K562 (cell line): ENCODE results near the gene CCDC93. TPM values are rescaled to one million over a fixed set of nuclear protein-coding genes. Genes with fewer than 3 reads are reported as not detected.

Experiments
- ATAC-seq: fragments of 200-7000 bp; cut with Tn5 transposase; 3 replicates; pipeline ENCODE4 v1.9.1; 2020; ENCODE audit warnings: moderate library complexity
- BruUV-seq: library from RNA; stranded (reverse); fragments of 400-500 nt; replicated peaks from 2 replicates; lab custom pipeline; 2021; lab: Mats Ljungman, UMichigan
- CTCF ChIA-PET: fragments of 300-600 bp; formaldehyde crosslinking; extraction: SDS; loops from one replicate; lab custom pipeline; 2021; ENCODE audit warnings: low intra/inter-chr PET ratio; lab: Yijun Ruan, JAX
- POLR2A ChIA-PET: fragments of 300-600, 350-650 bp; sonication (Branson Sonifier 250); formaldehyde crosslinking; extraction: SDS; loops from one replicate; lab custom pipeline; 2021; ENCODE audit warnings: antibody characterized with exemption, inconsistent platforms; lab: Yijun Ruan, JAX
- DNase-seq, 4 experiments: peaks; one replicate each; pipeline versions ENCODE4 v3.0.0 to v3.0.0-alpha.2; 2011 to 2018; ENCODE audit warnings: low spot score in 3 of 4, mixed read lengths in 3 of 4; ENCODE audit errors: extremely low read depth in 1 of 4
- FAIRE-seq: peaks from 2 replicates; lab custom pipeline; 2011; peaks lifted over from hg19 to GRCh38; lab: Jason Lieb, UNC
- H2AFZ ChIP-seq: 2 replicates; pipeline ENCODE4 v1.6.0; 2011; ENCODE audit warnings: low read depth, low read length, control low read depth, inconsistent platforms
- H3K27ac ChIP-seq: fragments of 200-600 bp; 3 replicates; pipeline ENCODE4 v1.8.0; 2011; ENCODE audit warnings: low read depth, mild to moderate bottlenecking, control low read depth, inconsistent platforms, low read length, moderate library complexity, mixed read lengths; ENCODE audit errors: extremely low read depth
- H3K27me3 ChIP-seq, 2 experiments: fragments of 300-600 bp in 1 of 2; 2 replicates in 1 of 2; 3 replicates in 1 of 2; pipeline versions ENCODE4 v1.6.0 to v1.8.0; 2011; ENCODE audit warnings: inconsistent platforms in 2 of 2, low read length in 2 of 2, mild to moderate bottlenecking in 1 of 2, mixed read lengths in 1 of 2, moderate library complexity in 1 of 2; ENCODE audit not compliant: control insufficient read depth in 2 of 2, insufficient read depth in 2 of 2
- H3K36me3 ChIP-seq: fragments of 300-600 bp; 3 replicates; pipeline ENCODE4 v1.8.0; 2011; ENCODE audit warnings: mild to moderate bottlenecking, low read length, inconsistent platforms; ENCODE audit not compliant: control insufficient read depth, insufficient read depth
- H3K4me1 ChIP-seq, 2 experiments: fragments of 200-600 bp in 1 of 2; replicated peaks in 1 of 2; 2 replicates in 1 of 2; 3 replicates in 1 of 2; pipeline versions ENCODE4 v1.5.1 to v1.8.0; 2011; ENCODE audit warnings: inconsistent platforms in 2 of 2, low read length in 2 of 2, mild to moderate bottlenecking in 1 of 2, mixed read lengths in 1 of 2, moderate library complexity in 1 of 2; ENCODE audit not compliant: control insufficient read depth in 2 of 2, insufficient read depth in 2 of 2
- H3K4me2 ChIP-seq: 2 replicates; pipeline ENCODE4 v1.6.1; 2011; ENCODE audit warnings: low read length, control low read depth, inconsistent platforms, mixed read lengths; ENCODE audit not compliant: insufficient read depth
- H3K4me3 ChIP-seq: fragments of 200-600 bp; sonication (generic), shearing (Covaris generic); 2 replicates; pipeline ENCODE4 v1.5.1; 2016; ENCODE audit warnings: control low read depth, inconsistent platforms
- H3K79me2 ChIP-seq: fragments of 200-600 bp; 3 replicates; pipeline ENCODE4 v1.8.0; 2011; ENCODE audit warnings: low read length, inconsistent platforms; ENCODE audit not compliant: control insufficient read depth, insufficient read depth
- H3K9ac ChIP-seq, 2 experiments: 2 replicates each; pipeline versions ENCODE4 v1.6.0 to v1.6.1; 2011; ENCODE audit warnings: low read depth in 2 of 2, low read length in 2 of 2, control low read depth in 1 of 2, inconsistent platforms in 1 of 2, mild to moderate bottlenecking in 1 of 2, mixed read lengths in 1 of 2; ENCODE audit not compliant: insufficient read depth in 1 of 2
- H3K9me1 ChIP-seq: one replicate; pipeline ENCODE4 v1.6.0; 2011; ENCODE audit warnings: inconsistent platforms, mild to moderate bottlenecking, low read length, moderate library complexity; ENCODE audit not compliant: control insufficient read depth, insufficient read depth
- H3K9me3 ChIP-seq: replicated peaks from 2 replicates; pipeline ENCODE4 v1.5.1; 2011; ENCODE audit warnings: low read depth, low read length, inconsistent platforms; ENCODE audit not compliant: control insufficient read depth, insufficient read depth
- H4K20me1 ChIP-seq: replicated peaks from 2 replicates; pipeline ENCODE4 v1.6.1; 2011; ENCODE audit warnings: low read length, inconsistent platforms, mixed read lengths; ENCODE audit not compliant: control insufficient read depth, insufficient read depth
- FOXO4 ChIP-seq: fragments of 450-650 bp; formaldehyde crosslinking; IDR thresholded peaks from 2 replicates; pipeline ENCODE4 v1.4.0; 2020; ENCODE audit warnings: mild to moderate bottlenecking, moderate library complexity
- IRF2 ChIP-seq: sonication (generic); formaldehyde crosslinking; IDR thresholded peaks from 2 replicates; pipeline ENCODE4 v1.8.1; 2022; ENCODE audit warnings: mild to moderate bottlenecking, missing genetic modification reagents
- PHB ChIP-seq: fragments of 250-450 bp; sonication (Bioruptor Pico); IDR thresholded peaks from 2 replicates; pipeline ENCODE4 v1.5.0; 2021
- SNIP1 ChIP-seq: fragments of 450-650 bp; IDR thresholded peaks from 2 replicates; pipeline ENCODE4 v1.7.1; 2017; ENCODE audit warnings: low read depth, mild to moderate bottlenecking
- ZKSCAN8 ChIP-seq: fragments of 200-800 bp; sonication (Bioruptor generic); IDR thresholded peaks from 2 replicates; pipeline ENCODE4 v1.6.1; 2016; ENCODE audit warnings: missing genetic modification characterization, missing compliant biosample characterization
- ZNF253 ChIP-seq: fragments of 250-450 bp; sonication (Bioruptor Pico); conservative IDR thresholded peaks from 2 replicates; pipeline ENCODE4 v1.6.1; 2021; ENCODE audit warnings: mild to moderate bottlenecking
- ZNF57 ChIP-seq: fragments of 450-650 bp; formaldehyde crosslinking; IDR thresholded peaks from 2 replicates; pipeline ENCODE4 v1.4.0; 2020; ENCODE audit warnings: mild to moderate bottlenecking, moderate library complexity
- WGBS: fragments of 100-300 bp; shearing (Covaris generic); methylation state at CpG from one replicate; pipeline ENCODE4 v1.1.6; 2016; ENCODE audit warnings: low coverage, mixed read lengths; ENCODE audit not compliant: insufficient coverage; ENCODE audit errors: missing lambda C conversion rate; 5-methylcytosine and 5-hydroxymethylcytosine counted together
- in situ Hi-C: fragments of 300-500 bp; cut with MboI; formaldehyde crosslinking; loops from 4 replicates; pipeline ENCODE4 v1.15.0; 2018; ENCODE audit warnings: inconsistent platforms, mixed read lengths
- intact Hi-C: fragments of 100-400 bp; cut with micrococcal nuclease; formaldehyde crosslinking; loops from 2 replicates; pipeline ENCODE4 v1.14.2; 2022
- polyA plus RNA-seq, 8 experiments: library from polyadenylated mRNA; depleted of rRNA in 4 of 8; stranded (reverse) in 5 of 8; unstranded in 3 of 8; fragments of >200 nt; fragmentation: Nextera tagmentation in 2 of 8; fragmentation: Illumina TruSeq in 1 of 8; extraction: Ambion mirVana in 2 of 8; extraction: Trizol in 1 of 8; gene quantifications; 2 replicates each; pipeline versions ENCODE4 v1.2.1 to v1.2.3, GENCODE V29; 2011 to 2014; ENCODE audit warnings: inconsistent platforms in 1 of 8, missing spikeins in 1 of 8
- total RNA-seq, 7 experiments: library from RNA; depleted of rRNA in 6 of 7; stranded (reverse); fragments of >200 nt in 6 of 7; fragmentation: Illumina TruSeq in 2 of 7; extraction: Trizol in 2 of 7; gene quantifications; 2 replicates each; pipeline versions ENCODE4 v1.2.1 to v1.2.3, GENCODE V29; 2011 to 2021; ENCODE audit warnings: low replicate concordance in 1 of 7
- TF ChIP-seq, protein P1 (sequence below): sonication (generic); formaldehyde crosslinking; IDR thresholded peaks from 2 replicates; pipeline ENCODE4 v1.8.1; 2023; ENCODE audit warnings: mild to moderate bottlenecking, missing genetic modification reagents, moderate library complexity

CCDC93 gene
- total and polyA plus RNA-seq, 9 of the 15 experiments (the other 6 are each of a cell fraction or from before 2014, with no cell fraction given), result 3.3 to 19.3 (median 12.4) TPM

DNA sequence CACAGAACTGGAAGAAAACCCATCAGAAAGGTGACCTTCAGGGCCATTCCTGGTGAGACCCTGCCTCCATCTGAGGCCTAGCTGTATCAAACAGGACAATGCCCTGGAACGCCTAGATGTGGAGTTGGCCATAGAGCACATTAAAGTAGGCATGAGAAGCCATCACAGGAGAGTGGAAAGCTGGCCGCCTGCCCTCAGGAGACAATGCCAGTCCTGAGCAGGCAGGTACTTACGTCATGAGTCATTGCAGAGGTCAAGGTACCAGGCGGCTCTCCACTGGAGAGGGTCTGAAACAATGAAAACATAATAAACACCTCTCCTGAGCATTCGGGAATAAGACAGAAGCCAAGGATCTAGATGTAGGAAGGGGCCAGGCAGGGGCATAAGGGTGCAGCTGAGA is 68.6 kb downstream of the CCDC93 start:
- no peak for TF ChIP-seq IRF2
- TF ChIP-seq SNIP1, result no peak
- no peak for TF ChIP-seq ZNF57 (CRISPR knock-in tag)
- TF ChIP-seq FOXO4 (CRISPR knock-in tag), result no peak
- TF ChIP-seq, protein P1, sequence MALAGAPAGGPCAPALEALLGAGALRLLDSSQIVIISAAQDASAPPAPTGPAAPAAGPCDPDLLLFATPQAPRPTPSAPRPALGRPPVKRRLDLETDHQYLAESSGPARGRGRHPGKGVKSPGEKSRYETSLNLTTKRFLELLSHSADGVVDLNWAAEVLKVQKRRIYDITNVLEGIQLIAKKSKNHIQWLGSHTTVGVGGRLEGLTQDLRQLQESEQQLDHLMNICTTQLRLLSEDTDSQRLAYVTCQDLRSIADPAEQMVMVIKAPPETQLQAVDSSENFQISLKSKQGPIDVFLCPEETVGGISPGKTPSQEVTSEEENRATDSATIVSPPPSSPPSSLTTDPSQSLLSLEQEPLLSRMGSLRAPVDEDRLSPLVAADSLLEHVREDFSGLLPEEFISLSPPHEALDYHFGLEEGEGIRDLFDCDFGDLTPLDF (CRISPR knock-in tag), result no peak
- no peak for TF ChIP-seq ZKSCAN8 (CRISPR knock-in tag)
- TF ChIP-seq ZNF253 (CRISPR knock-in tag), result no peak
- no peak for TF ChIP-seq PHB (CRISPR knock-in tag)
- TF ChIP-seq, all 486 proteins: peak for 0
- in situ Hi-C loops, result no loop called here
- intact Hi-C loops, result no loop called here
- BruUV-seq, result no TSS peak
- Histone ChIP-seq H3K9me1 (no peaks in the 10 kb centered on the region), H3K9ac (no peak overlapping the region), H3K4me3 (no peak overlapping the region), H2AFZ (no peak overlapping the region), H3K36me3 (peaks cover 84% of the 10 kb centered on the region; the same call in 2 of the 3 replicates), H3K4me2 (no peak overlapping the region), H4K20me1 (no peaks in the 10 kb centered on the region; the same call in 1 of the 2 replicates), H3K27me3 (no peaks in the 10 kb centered on the region), H3K4me1 (no peaks in the 10 kb centered on the region), H3K27ac (no peak overlapping the region), H3K79me2 (no peaks in the 10 kb centered on the region), H3K9me3 (no peaks in the 10 kb centered on the region)
- FAIRE-seq (no peak), DNase-seq (no peak), ATAC-seq (no peak)
- ChIA-PET POLR2A (interaction anchor here (1.1 kb wide), 1 partner anchor 13 kb away, joined by 4 read pairs; no protein-coding TSS in a partner anchor), CTCF (no interaction called here)
- WGBS, result 85% methylated on average over 4 of the region's 5 CpGs
